ENCODE measurements around the gene C12orf42. TPM values are rescaled to one million over a fixed set of nuclear protein-coding genes. Genes with fewer than 3 reads are reported as not detected.

Gene C12orf42
- total and polyA plus RNA-seq, 4 experiments from 2014 or later = 4.5 to 12.8 (median 6.5) TPM

Other genes with a start within 250 kb of the C12orf42 start
- gene STAB2, start 91.3 kb upstream of the C12orf42 start, total RNA-seq = not detected
- not detected for gene STAB2, start 91.3 kb upstream of the C12orf42 start, polyA plus RNA-seq

Measured in CD4-positive, alpha-beta memory T cell (primary cell).